GM18526 (cell line): ENCODE data around the gene BBS9.

Experiments used
- POLR2A ChIP-seq: IDR thresholded peaks from 3 replicates; pipeline ENCODE4 v1.6.1; 2011; ENCODE audit not compliant: insufficient read length; ENCODE audit errors: extremely low read depth

BBS9 gene

DNA sequence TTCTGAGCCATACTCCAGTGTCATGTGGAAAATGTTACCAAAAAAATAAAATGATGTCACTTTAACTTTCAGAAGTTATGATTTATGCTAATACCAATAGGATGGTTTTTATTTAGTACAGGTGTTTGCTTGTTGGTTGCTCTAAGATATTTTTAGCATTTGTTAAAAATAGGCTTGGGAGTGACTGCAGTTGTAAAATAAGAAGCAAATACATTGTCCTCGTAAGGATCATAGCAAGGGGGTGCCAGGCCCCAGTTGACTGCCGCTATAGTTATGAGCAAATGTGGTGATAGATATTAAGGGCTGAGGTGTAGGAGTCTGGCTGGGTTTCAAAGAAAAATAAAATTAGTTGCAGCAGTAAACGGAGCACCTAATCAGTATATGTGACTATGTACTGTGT, 421.6 kb downstream of the BBS9 start:
- no peak for TF ChIP-seq POLR2A

- no peak for TF ChIP-seq POLR2A
These were observed 424.7 kb downstream of the BBS9 start for GRCh38 chr7:33554046-33554445.

- no peak for TF ChIP-seq POLR2A
These were observed 425.2 kb downstream of the BBS9 start for GRCh38 chr7:33554576-33554975.

DNA sequence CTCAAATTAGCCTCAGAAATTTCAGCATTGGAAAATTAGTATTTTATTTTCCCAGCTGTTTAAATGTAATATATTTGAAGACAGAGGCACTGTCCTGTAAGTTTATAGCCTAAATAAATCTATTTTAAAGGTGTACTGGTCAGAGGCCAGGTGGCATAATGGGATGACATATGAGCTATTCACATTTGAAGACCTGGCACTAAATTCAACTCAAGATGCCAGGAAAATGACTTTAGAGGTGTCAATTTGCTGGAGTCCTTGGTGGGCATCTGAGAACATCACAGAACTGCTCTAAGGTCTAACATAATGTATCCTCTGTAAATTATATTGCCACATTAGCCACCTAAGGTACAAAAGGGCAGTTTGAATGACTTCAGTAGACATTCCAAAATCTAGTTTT, 427.1 kb downstream of the BBS9 start:
- no peak for TF ChIP-seq POLR2A

DNA sequence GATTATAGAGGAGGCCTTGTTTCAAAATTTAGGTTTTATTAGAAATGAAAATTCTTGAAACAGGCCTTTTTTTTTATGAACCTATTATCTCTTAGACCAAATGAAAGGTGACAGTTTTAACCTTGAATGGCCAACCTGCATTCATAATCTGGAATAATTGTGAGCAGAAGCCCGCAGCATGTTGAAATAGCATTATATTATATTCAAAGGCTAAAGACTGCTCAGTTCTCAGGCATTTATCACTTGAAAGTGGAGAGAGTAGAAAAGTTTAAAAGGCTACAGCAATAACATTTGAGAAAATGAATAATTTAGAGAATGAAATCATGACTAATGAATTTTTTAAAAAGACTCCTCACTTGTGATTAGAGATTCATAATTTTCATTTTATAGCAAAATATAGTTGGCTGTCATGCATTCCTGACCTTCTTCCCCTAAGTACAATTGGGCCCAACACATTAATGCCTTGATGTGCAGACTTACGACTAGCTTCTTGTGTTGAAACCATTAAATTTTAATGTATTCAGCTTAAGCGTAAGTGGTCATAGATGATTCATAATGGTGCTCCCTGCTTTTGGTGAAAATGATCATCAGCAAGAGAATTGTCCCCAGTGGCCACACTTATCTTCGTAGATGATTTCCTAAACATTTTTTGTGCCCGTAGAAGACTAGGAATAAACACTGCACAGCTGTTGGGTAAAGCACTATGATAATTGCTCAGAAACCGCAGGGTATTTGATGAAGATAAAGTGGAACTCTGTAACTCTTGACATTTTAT, 429.4 kb downstream of the BBS9 start:
- no peak for TF ChIP-seq POLR2A

GRCh38 chr7:33559324-33559710, 430.0 kb downstream of the BBS9 start:
- TF ChIP-seq POLR2A = no peak

DNA sequence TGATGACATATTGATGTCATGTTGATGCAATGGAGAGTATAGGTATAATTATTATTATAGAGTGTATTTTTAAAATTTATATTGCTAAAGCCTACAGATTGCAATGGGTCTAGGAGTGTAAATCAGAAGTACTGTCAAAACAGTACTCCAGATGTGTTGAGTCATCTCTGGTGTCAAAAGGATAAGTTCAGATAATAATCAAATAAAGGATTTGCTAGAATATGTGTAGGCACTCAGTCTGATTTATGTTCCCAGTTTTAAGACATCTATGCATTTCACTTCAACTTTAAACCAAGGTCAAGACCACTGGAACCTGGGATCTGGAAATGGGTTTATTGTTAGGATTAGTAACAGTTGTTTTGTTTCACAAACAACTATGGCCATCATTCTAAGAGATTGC, 433.6 kb downstream of the BBS9 start:
- TF ChIP-seq POLR2A = no peak

DNA sequence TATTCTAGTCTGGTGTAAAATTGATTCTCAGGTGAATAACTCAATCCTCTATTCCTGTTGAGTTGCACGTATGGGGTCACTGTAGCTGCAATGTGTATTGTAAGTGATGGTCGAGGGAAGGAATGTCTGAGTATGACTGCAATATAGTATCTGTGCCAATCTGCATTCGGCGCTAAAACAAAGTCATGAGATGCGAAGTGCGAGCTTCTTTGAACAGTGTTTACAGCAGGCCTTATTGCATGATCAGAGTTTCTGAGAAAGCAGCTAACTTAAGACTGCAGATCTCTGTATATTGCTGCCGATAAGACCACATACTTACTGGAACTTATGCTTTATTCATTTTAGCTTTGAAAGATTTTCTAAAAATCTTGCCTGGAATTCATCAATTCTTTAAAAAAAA, 434.3 kb downstream of the BBS9 start:
- TF ChIP-seq POLR2A = no peak

DNA sequence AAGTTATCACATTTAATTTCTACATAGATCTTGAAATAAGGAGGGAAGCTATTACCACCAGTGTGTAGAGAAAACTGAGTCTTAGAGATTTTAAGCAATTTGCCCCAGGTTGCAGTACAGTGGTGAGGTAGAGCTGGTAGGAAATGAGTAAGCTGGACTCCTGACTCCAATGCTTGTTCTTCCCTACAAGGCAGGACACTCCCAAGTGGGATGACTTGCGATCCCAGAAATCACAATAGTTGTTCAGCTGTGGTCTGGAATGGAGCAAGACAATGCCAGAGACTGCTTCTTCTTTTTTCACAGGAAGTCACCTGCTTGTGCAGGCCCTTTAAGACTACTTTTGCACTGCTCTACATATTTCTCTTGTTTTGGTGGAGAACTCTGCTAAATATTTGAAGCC, 448.8 kb downstream of the BBS9 start:
- TF ChIP-seq POLR2A = no peak

- no peak for TF ChIP-seq POLR2A
These were observed 449.7 kb downstream of the BBS9 start for GRCh38 chr7:33578881-33579672.

GRCh38 chr7:33579673-33579960, 450.3 kb downstream of the BBS9 start:
- TF ChIP-seq POLR2A = no peak

DNA sequence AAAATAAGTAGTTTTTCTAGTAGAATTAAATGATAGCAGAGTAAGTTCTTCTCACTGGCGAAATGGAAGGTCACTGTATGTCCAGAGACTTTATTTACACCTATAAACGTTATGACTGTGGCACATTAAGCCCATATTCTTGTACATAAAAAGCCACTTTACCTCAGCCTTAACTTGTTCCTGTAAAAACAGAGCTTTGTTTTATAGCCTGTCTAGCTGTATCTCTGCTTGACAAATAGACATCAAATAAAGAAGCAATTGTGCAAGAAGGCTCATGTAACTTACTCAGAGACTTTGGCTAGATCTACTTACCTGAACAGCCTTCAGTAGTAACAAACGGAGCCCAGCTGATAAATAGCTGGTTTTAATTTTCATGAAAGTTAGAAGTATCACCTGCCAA, 451.9 kb downstream of the BBS9 start:
- TF ChIP-seq POLR2A = no peak

- no peak for TF ChIP-seq POLR2A
These were observed 452.7 kb downstream of the BBS9 start for GRCh38 chr7:33582104-33582503.

DNA sequence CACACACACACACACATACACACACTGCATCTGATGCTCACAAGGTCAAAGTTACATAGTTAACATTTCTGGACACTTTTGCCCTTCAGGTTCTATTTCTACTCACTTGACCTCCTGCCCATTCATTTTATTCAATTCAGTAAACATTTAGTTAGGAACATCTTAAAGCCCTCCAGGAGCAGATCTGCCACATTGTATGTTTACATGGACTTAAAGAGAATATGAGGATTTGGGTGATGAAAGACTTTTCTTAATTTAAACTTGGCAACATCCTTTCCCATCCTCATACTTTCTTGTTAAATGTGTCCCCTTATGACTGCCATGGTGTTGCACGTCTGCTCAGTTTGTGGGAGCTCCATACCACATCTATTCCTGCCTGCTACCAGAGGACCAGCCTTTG, 453.2 kb downstream of the BBS9 start:
- no peak for TF ChIP-seq POLR2A

- no peak for TF ChIP-seq POLR2A
These were observed 460.5 kb downstream of the BBS9 start for GRCh38 chr7:33589911-33590310.

DNA sequence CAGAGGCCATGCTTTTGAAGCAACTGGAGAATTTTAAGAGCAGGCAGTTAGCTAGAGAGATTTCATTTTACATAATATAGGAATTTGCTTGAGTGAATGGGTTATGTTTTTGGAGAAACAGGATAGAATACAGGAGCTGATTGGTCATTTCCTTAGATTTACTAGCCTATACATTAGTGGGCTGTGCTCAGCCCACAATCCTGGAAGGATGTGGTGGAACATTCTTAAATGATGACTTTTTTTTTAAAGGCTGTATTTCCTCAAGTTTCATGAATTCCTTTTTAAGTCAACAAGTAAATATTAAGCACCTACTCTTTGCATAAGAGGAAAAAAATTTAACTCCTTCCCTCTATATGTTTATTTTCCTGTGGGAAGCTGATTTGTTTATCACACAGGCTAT, 461.6 kb downstream of the BBS9 start:
- no peak for TF ChIP-seq POLR2A

GRCh38 chr7:33591490-33591889, 462.1 kb downstream of the BBS9 start:
- no peak for TF ChIP-seq POLR2A
